Measurements from ENCODE around the gene FAAP20.

FAAP20 gene

GRCh38 chr1:2213576-2214505 lies 19.3 kb upstream of the FAAP20 start:
- no peak overlapping the region for H3K4me3 ChIP-seq (ENCODE audit: low read depth, low read length)
- no peaks in the 10 kb centered on the region for H3K9me3 ChIP-seq (ENCODE audit: control insufficient read depth, insufficient read depth, low read length)
- H3K4me1 ChIP-seq (ENCODE audit: control insufficient read depth, insufficient read depth, low read length) = no peaks in the 10 kb centered on the region
- H3K27me3 ChIP-seq (ENCODE audit: control insufficient read depth, insufficient read depth, low read length) = no peaks in the 10 kb centered on the region
- no peaks in the 10 kb centered on the region for H3K36me3 ChIP-seq (ENCODE audit: control insufficient read depth, insufficient read depth, low read length)
- no peak overlapping the region for H3K9ac ChIP-seq (ENCODE audit: low read depth, low read length)

GRCh38 chr1:2212532-2213491 lies 18.2 kb upstream of the FAAP20 start:
- Histone ChIP-seq H3K9ac (ENCODE audit: low read depth, low read length) (peak overlapping the region; percentile 54), H3K4me3 (ENCODE audit: low read depth, low read length) (peak overlapping the region; percentile 46), H3K9me3 (ENCODE audit: control insufficient read depth, insufficient read depth, low read length) (no peaks in the 10 kb centered on the region), H3K27me3 (ENCODE audit: control insufficient read depth, insufficient read depth, low read length) (no peaks in the 10 kb centered on the region), H3K36me3 (ENCODE audit: control insufficient read depth, insufficient read depth, low read length) (no peaks in the 10 kb centered on the region), H3K4me1 (ENCODE audit: control insufficient read depth, insufficient read depth, low read length) (no peaks in the 10 kb centered on the region)

- no peaks in the 10 kb centered on the region for H3K4me1 ChIP-seq (ENCODE audit: control insufficient read depth, insufficient read depth, low read length)
- H3K9ac ChIP-seq (ENCODE audit: low read depth, low read length) = peak overlapping the region; percentile 37
- H3K27me3 ChIP-seq (ENCODE audit: control insufficient read depth, insufficient read depth, low read length) = no peaks in the 10 kb centered on the region
- no peaks in the 10 kb centered on the region for H3K9me3 ChIP-seq (ENCODE audit: control insufficient read depth, insufficient read depth, low read length)
- no peaks in the 10 kb centered on the region for H3K36me3 ChIP-seq (ENCODE audit: control insufficient read depth, insufficient read depth, low read length)
- no peak overlapping the region for H3K4me3 ChIP-seq (ENCODE audit: low read depth, low read length)
Measured at GRCh38 chr1:2212274-2212531, 17.6 kb upstream of the FAAP20 start.

GRCh38 chr1:2210786-2211185 lies 16.2 kb upstream of the FAAP20 start:
- Histone ChIP-seq H3K9ac (ENCODE audit: low read depth, low read length) (no peak overlapping the region), H3K4me3 (ENCODE audit: low read depth, low read length) (no peak overlapping the region), H3K36me3 (ENCODE audit: control insufficient read depth, insufficient read depth, low read length) (no peaks in the 10 kb centered on the region), H3K9me3 (ENCODE audit: control insufficient read depth, insufficient read depth, low read length) (no peaks in the 10 kb centered on the region), H3K4me1 (ENCODE audit: control insufficient read depth, insufficient read depth, low read length) (no peaks in the 10 kb centered on the region), H3K27me3 (ENCODE audit: control insufficient read depth, insufficient read depth, low read length) (no peaks in the 10 kb centered on the region)

- Histone ChIP-seq H3K36me3 (ENCODE audit: control insufficient read depth, insufficient read depth, low read length) (no peaks in the 10 kb centered on the region), H3K9ac (ENCODE audit: low read depth, low read length) (no peak overlapping the region), H3K9me3 (ENCODE audit: control insufficient read depth, insufficient read depth, low read length) (no peaks in the 10 kb centered on the region), H3K4me3 (ENCODE audit: low read depth, low read length) (no peak overlapping the region), H3K4me1 (ENCODE audit: control insufficient read depth, insufficient read depth, low read length) (no peaks in the 10 kb centered on the region), H3K27me3 (ENCODE audit: control insufficient read depth, insufficient read depth, low read length) (no peaks in the 10 kb centered on the region)
Measured at GRCh38 chr1:2210084-2210653, 15.6 kb upstream of the FAAP20 start.

GRCh38 chr1:2209400-2210083 lies 15.0 kb upstream of the FAAP20 start:
- Histone ChIP-seq H3K27me3 (ENCODE audit: control insufficient read depth, insufficient read depth, low read length) (no peaks in the 10 kb centered on the region), H3K36me3 (ENCODE audit: control insufficient read depth, insufficient read depth, low read length) (no peaks in the 10 kb centered on the region), H3K4me3 (ENCODE audit: low read depth, low read length) (no peak overlapping the region), H3K4me1 (ENCODE audit: control insufficient read depth, insufficient read depth, low read length) (no peaks in the 10 kb centered on the region), H3K9me3 (ENCODE audit: control insufficient read depth, insufficient read depth, low read length) (no peaks in the 10 kb centered on the region), H3K9ac (ENCODE audit: low read depth, low read length) (no peak overlapping the region)

- Histone ChIP-seq H3K9ac (ENCODE audit: low read depth, low read length) (no peak overlapping the region), H3K4me3 (ENCODE audit: low read depth, low read length) (no peak overlapping the region)
Measured at GRCh38 chr1:2208309-2209239, 14.0 kb upstream of the FAAP20 start.

GRCh38 chr1:2206813-2207487 lies 12.4 kb upstream of the FAAP20 start:
- no peaks in the 10 kb centered on the region for H3K36me3 ChIP-seq (ENCODE audit: control insufficient read depth, insufficient read depth, low read length)
- no peaks in the 10 kb centered on the region for H3K27me3 ChIP-seq (ENCODE audit: control insufficient read depth, insufficient read depth, low read length)
- H3K9ac ChIP-seq (ENCODE audit: low read depth, low read length) = no peak overlapping the region
- peaks cover 2% of the 10 kb centered on the region for H3K4me1 ChIP-seq (ENCODE audit: control insufficient read depth, insufficient read depth, low read length)
- H3K9me3 ChIP-seq (ENCODE audit: control insufficient read depth, insufficient read depth, low read length) = no peaks in the 10 kb centered on the region
- no peak overlapping the region for H3K4me3 ChIP-seq (ENCODE audit: low read depth, low read length)

More at GRCh38 chr1:2208309-2209239, 14.0 kb upstream of the FAAP20 start:
- Histone ChIP-seq H3K36me3 (ENCODE audit: control insufficient read depth, insufficient read depth, low read length) (no peaks in the 10 kb centered on the region), H3K4me1 (ENCODE audit: control insufficient read depth, insufficient read depth, low read length) (peaks cover 2% of the 10 kb centered on the region), H3K9me3 (ENCODE audit: control insufficient read depth, insufficient read depth, low read length) (no peaks in the 10 kb centered on the region), H3K27me3 (ENCODE audit: control insufficient read depth, insufficient read depth, low read length) (no peaks in the 10 kb centered on the region)

GRCh38 chr1:2205191-2205952 lies 10.8 kb upstream of the FAAP20 start:
- Histone ChIP-seq H3K9me3 (ENCODE audit: control insufficient read depth, insufficient read depth, low read length) (no peaks in the 10 kb centered on the region), H3K27me3 (ENCODE audit: control insufficient read depth, insufficient read depth, low read length) (no peaks in the 10 kb centered on the region), H3K9ac (ENCODE audit: low read depth, low read length) (no peak overlapping the region), H3K4me3 (ENCODE audit: low read depth, low read length) (peak overlapping the region; percentile 42), H3K4me1 (ENCODE audit: control insufficient read depth, insufficient read depth, low read length) (peaks cover 2% of the 10 kb centered on the region), H3K36me3 (ENCODE audit: control insufficient read depth, insufficient read depth, low read length) (no peaks in the 10 kb centered on the region)
